ENCODE measurements around the gene GRIN3B. TPM values are rescaled to one million over a fixed set of nuclear protein-coding genes. Genes with fewer than 3 reads are reported as not detected.
A peak's percentile ranks its signal among the peaks of the same experiment; 100 is the strongest.

Gene GRIN3B
- total and polyA plus RNA-seq, 2 of the 4 experiments (the other 2 are of a cell fraction) = under 0.01 to 0.91 TPM

DNA sequence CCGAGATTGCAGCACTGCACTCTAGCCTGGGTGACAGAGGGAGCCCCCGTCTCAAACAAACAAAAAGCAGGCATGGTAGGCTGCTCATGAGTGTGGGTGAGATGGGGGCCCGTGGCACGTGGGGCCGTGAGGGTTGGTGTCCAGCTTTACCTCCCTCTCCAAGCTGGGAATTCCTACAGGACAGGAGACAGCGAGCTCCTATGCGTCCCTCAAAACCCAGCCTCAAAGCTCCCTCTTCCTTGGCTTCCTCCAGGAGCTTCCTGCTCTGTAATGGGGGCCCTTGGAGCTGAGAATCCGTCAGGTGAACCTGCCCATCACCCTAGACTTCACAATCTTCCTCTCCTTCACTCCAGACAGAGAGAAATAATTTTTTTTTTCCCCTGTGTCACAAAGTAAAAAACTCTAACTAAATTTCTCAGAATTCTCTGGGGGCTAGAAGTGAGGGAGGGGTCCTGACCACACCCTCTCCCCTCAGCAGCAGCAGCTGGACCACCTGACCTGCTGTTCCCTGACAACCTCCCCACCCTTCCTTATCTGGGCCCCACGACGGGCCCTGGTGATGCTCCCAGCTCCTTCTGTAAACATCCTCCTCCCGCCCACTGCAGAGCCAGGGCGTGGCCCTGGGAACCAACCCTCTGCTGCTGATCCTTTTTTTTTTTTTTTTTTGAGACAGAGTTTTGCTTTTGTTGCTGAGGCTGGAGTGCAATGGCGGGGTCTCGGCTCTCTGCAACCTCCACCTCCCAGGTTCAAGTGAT lies 38.2 kb upstream of the GRIN3B start:
- ChIA-PET CTCF (no interaction called here), POLR2A (ENCODE audit: unreplicated experiment) (interaction anchor here (0.6 kb wide), 1 partner anchor 9 kb away, joined by 9 read pairs; no protein-coding TSS in a partner anchor)
- no peak overlapping the region for H2BK20ac ChIP-seq (ENCODE audit: low read depth, low read length)
- TF ChIP-seq BHLHE40 (IDR thresholded peaks at IDR 0.05; ENCODE audit: low read depth, low read length) (no peak), FOS (IDR thresholded peaks at IDR 0.05; ENCODE audit: low read depth, low read length) (no peak), MAZ (IDR thresholded peaks at IDR 0.05; ENCODE audit: borderline replicate concordance, low read depth, low read length) (peak; percentile 45; the same call in 1 of the 2 replicates), CHD1 (IDR thresholded peaks at IDR 0.05; ENCODE audit: low read depth, low read length) (no peak), RFX5 (IDR thresholded peaks at IDR 0.05; ENCODE audit: low read depth, low read length) (no peak)
- TF ChIP-seq, protein P1, sequence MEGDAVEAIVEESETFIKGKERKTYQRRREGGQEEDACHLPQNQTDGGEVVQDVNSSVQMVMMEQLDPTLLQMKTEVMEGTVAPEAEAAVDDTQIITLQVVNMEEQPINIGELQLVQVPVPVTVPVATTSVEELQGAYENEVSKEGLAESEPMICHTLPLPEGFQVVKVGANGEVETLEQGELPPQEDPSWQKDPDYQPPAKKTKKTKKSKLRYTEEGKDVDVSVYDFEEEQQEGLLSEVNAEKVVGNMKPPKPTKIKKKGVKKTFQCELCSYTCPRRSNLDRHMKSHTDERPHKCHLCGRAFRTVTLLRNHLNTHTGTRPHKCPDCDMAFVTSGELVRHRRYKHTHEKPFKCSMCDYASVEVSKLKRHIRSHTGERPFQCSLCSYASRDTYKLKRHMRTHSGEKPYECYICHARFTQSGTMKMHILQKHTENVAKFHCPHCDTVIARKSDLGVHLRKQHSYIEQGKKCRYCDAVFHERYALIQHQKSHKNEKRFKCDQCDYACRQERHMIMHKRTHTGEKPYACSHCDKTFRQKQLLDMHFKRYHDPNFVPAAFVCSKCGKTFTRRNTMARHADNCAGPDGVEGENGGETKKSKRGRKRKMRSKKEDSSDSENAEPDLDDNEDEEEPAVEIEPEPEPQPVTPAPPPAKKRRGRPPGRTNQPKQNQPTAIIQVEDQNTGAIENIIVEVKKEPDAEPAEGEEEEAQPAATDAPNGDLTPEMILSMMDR (conservative IDR thresholded peaks at IDR 0.05; ENCODE audit: low read depth, low read length) = no peak
- TF ChIP-seq, protein P2, sequence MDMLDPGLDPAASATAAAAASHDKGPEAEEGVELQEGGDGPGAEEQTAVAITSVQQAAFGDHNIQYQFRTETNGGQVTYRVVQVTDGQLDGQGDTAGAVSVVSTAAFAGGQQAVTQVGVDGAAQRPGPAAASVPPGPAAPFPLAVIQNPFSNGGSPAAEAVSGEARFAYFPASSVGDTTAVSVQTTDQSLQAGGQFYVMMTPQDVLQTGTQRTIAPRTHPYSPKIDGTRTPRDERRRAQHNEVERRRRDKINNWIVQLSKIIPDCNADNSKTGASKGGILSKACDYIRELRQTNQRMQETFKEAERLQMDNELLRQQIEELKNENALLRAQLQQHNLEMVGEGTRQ (IDR thresholded peaks at IDR 0.05; ENCODE audit: low read depth, low read length) = peak; percentile 44; the same call in 1 of the 2 replicates
- H3K9me3 ChIP-seq (ENCODE audit: control insufficient read depth, insufficient read depth, low read length) = no peaks in the 10 kb centered on the region
- H2BK15ac ChIP-seq (ENCODE audit: low read depth, low read length) = no peak overlapping the region
- H3K27me3 ChIP-seq (ENCODE audit: control insufficient read depth, insufficient read depth, low read length) = no peaks in the 10 kb centered on the region
- H3K4me3 ChIP-seq (ENCODE audit: insufficient read depth, low read depth, low read length) = no peak overlapping the region
- H3K4me2 ChIP-seq (ENCODE audit: low read depth, low read length) = no peak overlapping the region
- peaks cover 10% of the 10 kb centered on the region for H3K4me1 ChIP-seq (ENCODE audit: control insufficient read depth, insufficient read depth, low read length)
- H3K27ac ChIP-seq (ENCODE audit: insufficient read depth, low read length) = peak overlapping the region; percentile 30; the same call in 1 of the 2 replicates
- H4K8ac ChIP-seq (ENCODE audit: low read depth in 2 of 2, low read length in 2 of 2) = 0 out of 4 replicates have a peak overlapping the region, but pooled peaks of 1 of the 2 experiments have one; percentile 6
- H3K9ac ChIP-seq (ENCODE audit: low read depth, low read length) = no peak overlapping the region
- peak; percentile 91 for ATAC-seq (ENCODE audit: low read depth)
- peaks cover 65% of the 10 kb centered on the region for H3K36me3 ChIP-seq (ENCODE audit: control insufficient read depth, insufficient read depth, low read length)
- dilution Hi-C loops (cut with HindIII; ENCODE audit: low sequenced_read_pairs, unreplicated experiment) = no loop called here
- H2BK5ac ChIP-seq (ENCODE audit: low read depth, low read length, poor library complexity, severe bottlenecking) = no peak overlapping the region
- no peak overlapping the region for H3K18ac ChIP-seq (ENCODE audit: low read depth, low read length)
- H2BK120ac ChIP-seq (ENCODE audit: low read depth, low read length) = no peak overlapping the region
- peak overlapping the region; percentile 39; the same call in 1 of the 2 replicates for H4K91ac ChIP-seq (ENCODE audit: insufficient read depth, low read depth, low read length)
- DNase-seq = peak; percentile 68
- no peak overlapping the region for H3K56ac ChIP-seq (ENCODE audit: extremely low read depth, insufficient read depth, low read length)
- H2AK9ac ChIP-seq (replicated peaks; ENCODE audit: low read depth, low read length, poor library complexity) = peak overlapping the region; percentile 73
- H4K5ac ChIP-seq (ENCODE audit: low read depth, low read length) = no peak overlapping the region; the same call in 1 of the 2 replicates
- H3K23ac ChIP-seq (ENCODE audit: low read depth, low read length) = no peak overlapping the region
- WGBS, 2 experiments (ENCODE audit: extremely low coverage in 2 of 2, insufficient read length in 1 of 2) = 100% methylated on average over 1 of the region's 14 CpGs; no CpG with 5 or more reads in 1 of the 2 experiments
- no peak overlapping the region for H3K14ac ChIP-seq (replicated peaks; ENCODE audit: low read depth, low read length)
- BruUV-seq (replicated peaks) = no TSS peak
- H3K9me1 ChIP-seq (ENCODE audit: insufficient read depth, low read length) = peaks cover 10% of the 10 kb centered on the region
- peak overlapping the region; percentile 74 for H2AFZ ChIP-seq (replicated peaks; ENCODE audit: low read length, poor library complexity)
- in situ Hi-C loops (cut with MboI; ENCODE audit: low sequenced_read_pairs) = no loop called here
- intact Hi-C loops (cut with micrococcal nuclease) = loop anchor here (2.0 kb wide), 1 partner anchor 29 kb away; no protein-coding TSS in a partner anchor
- H3K4ac ChIP-seq (ENCODE audit: low read depth, low read length) = peak overlapping the region; percentile 42
- peaks cover 33% of the 10 kb centered on the region; the same call in 1 of the 2 replicates for H4K20me1 ChIP-seq (ENCODE audit: insufficient read depth, low read length)
- H2AK5ac ChIP-seq (ENCODE audit: low read depth, low read length) = peak overlapping the region; percentile 74; the same call in 1 of the 2 replicates
- peaks cover 48 to 81% of the 10 kb centered on the region in 2 experiments for H3K79me1 ChIP-seq (ENCODE audit: low read depth in 1 of 2, low read length in 2 of 2)

Measured in IMR-90 (cell line).